HepG2 (cell line): ENCODE data around the gene INSR. TPM values are rescaled to one million over a fixed set of nuclear protein-coding genes. Genes with fewer than 3 reads are reported as not detected.

Experiments used
- AGO2 ChIP-seq: fragments of 200-400 bp; formaldehyde crosslinking; optimal IDR thresholded peaks from 2 replicates; pipeline ENCODE3; 2017; ENCODE audit warnings: mild to moderate bottlenecking, low read depth, low read length, moderate library complexity
- HMG20A ChIP-seq: IDR thresholded peaks from 2 replicates; pipeline ENCODE4 v1.6.1; 2016; ENCODE audit warnings: borderline replicate concordance
- PHF8 ChIP-seq: sonication (generic); formaldehyde crosslinking; IDR thresholded peaks from 2 replicates; pipeline ENCODE4 v1.5.0; 2020; ENCODE audit warnings: missing genetic modification reagents
- RBFOX2 ChIP-seq: fragments of 200-400 bp; formaldehyde crosslinking; IDR thresholded peaks from 2 replicates; pipeline ENCODE4 v1.6.1; 2017; ENCODE audit warnings: low read depth, mild to moderate bottlenecking, low read length
- RFX5 ChIP-seq: IDR thresholded peaks from 2 replicates; pipeline ENCODE4 v1.6.1; 2011; ENCODE audit warnings: low read depth, low read length, improper control_type of control experiment
- SMAD1 ChIP-seq: sonication (generic); formaldehyde crosslinking; IDR thresholded peaks from 2 replicates; pipeline ENCODE4 v1.4.0; 2020; ENCODE audit warnings: missing genetic modification reagents, low read depth, mild to moderate bottlenecking, borderline replicate concordance
- U2AF2 ChIP-seq: fragments of 200-400 bp; formaldehyde crosslinking; IDR thresholded peaks from 2 replicates; pipeline ENCODE4 v1.6.1; 2017; ENCODE audit warnings: low read depth, mild to moderate bottlenecking, low read length
- ZBTB7A ChIP-seq: sonication (generic); formaldehyde crosslinking; IDR thresholded peaks from 2 replicates; pipeline ENCODE4 v1.8.0; 2022; ENCODE audit warnings: mild to moderate bottlenecking, missing genetic modification reagents
- ZFP90 ChIP-seq: sonication (generic); formaldehyde crosslinking; IDR thresholded peaks from 2 replicates; pipeline ENCODE4 v1.8.0; 2022; ENCODE audit warnings: missing genetic modification reagents, mild to moderate bottlenecking, inconsistent platforms, borderline replicate concordance
- ZMYM4 ChIP-seq: sonication (generic); formaldehyde crosslinking; IDR thresholded peaks from 2 replicates; pipeline ENCODE4 v1.8.1; 2023; ENCODE audit warnings: mild to moderate bottlenecking, missing genetic modification reagents
- ZNF326 ChIP-seq: sonication (generic); formaldehyde crosslinking; IDR thresholded peaks from 2 replicates; pipeline ENCODE4 v1.4.0; 2020; ENCODE audit warnings: missing genetic modification reagents, borderline replicate concordance
- ZNF589 ChIP-seq: sonication (generic); formaldehyde crosslinking; conservative IDR thresholded peaks from 2 replicates; pipeline ENCODE4 v1.8.0; 2022; ENCODE audit warnings: mild to moderate bottlenecking, moderate library complexity, missing genetic modification reagents
- ZNF772 ChIP-seq: sonication (generic); formaldehyde crosslinking; IDR thresholded peaks from 2 replicates; pipeline ENCODE4 v1.5.0; 2020; ENCODE audit warnings: mild to moderate bottlenecking, missing genetic modification reagents
- ZNF790 ChIP-seq: sonication (generic); formaldehyde crosslinking; IDR thresholded peaks from 2 replicates; pipeline ENCODE4 v1.8.0; 2022; ENCODE audit warnings: missing genetic modification reagents, mild to moderate bottlenecking, borderline replicate concordance
- ZSCAN25 ChIP-seq: sonication (generic); formaldehyde crosslinking; IDR thresholded peaks from 2 replicates; pipeline ENCODE4 v1.8.0; 2022; ENCODE audit warnings: mild to moderate bottlenecking, missing genetic modification reagents
- polyA plus RNA-seq, 8 experiments: library from polyadenylated mRNA; depleted of rRNA in 3 of 8; stranded (reverse) in 7 of 8; unstranded in 1 of 8; fragments of >200 nt; fragmentation: Illumina TruSeq in 4 of 8; extraction: Trizol in 4 of 8; gene quantifications; 2 replicates each; pipeline versions ENCODE4 v1.2.1 to v1.2.3, GENCODE V29; 2011 to 2016; ENCODE audit warnings: low read depth in 4 of 8, missing spikeins in 1 of 8, mixed read lengths in 1 of 8; ENCODE audit not compliant: insufficient read depth in 1 of 8
- total RNA-seq, 5 experiments: library from RNA; depleted of rRNA; stranded (reverse); fragments of >200 nt; fragmentation: Illumina TruSeq; extraction: Trizol; gene quantifications; 2 replicates each; pipeline ENCODE4 v1.2.3, GENCODE V29; 2016; ENCODE audit warnings: low read depth in 1 of 5
- TF ChIP-seq, protein P1 (sequence below): sonication (generic); formaldehyde crosslinking; IDR thresholded peaks from 2 replicates; pipeline ENCODE4 v1.5.1; 2020; ENCODE audit warnings: mild to moderate bottlenecking, missing genetic modification reagents, moderate library complexity
- TF ChIP-seq, protein P2 (sequence below): fragments of 450-650 bp; IDR thresholded peaks from 2 replicates; pipeline ENCODE4 v1.6.1; 2017; ENCODE audit warnings: mild to moderate bottlenecking

The INSR gene
- total and polyA plus RNA-seq, 2 of the 13 experiments (the other 11 are each of a cell fraction or from before 2014, with no cell fraction given), result 24.2 to 29.8 TPM

DNA sequence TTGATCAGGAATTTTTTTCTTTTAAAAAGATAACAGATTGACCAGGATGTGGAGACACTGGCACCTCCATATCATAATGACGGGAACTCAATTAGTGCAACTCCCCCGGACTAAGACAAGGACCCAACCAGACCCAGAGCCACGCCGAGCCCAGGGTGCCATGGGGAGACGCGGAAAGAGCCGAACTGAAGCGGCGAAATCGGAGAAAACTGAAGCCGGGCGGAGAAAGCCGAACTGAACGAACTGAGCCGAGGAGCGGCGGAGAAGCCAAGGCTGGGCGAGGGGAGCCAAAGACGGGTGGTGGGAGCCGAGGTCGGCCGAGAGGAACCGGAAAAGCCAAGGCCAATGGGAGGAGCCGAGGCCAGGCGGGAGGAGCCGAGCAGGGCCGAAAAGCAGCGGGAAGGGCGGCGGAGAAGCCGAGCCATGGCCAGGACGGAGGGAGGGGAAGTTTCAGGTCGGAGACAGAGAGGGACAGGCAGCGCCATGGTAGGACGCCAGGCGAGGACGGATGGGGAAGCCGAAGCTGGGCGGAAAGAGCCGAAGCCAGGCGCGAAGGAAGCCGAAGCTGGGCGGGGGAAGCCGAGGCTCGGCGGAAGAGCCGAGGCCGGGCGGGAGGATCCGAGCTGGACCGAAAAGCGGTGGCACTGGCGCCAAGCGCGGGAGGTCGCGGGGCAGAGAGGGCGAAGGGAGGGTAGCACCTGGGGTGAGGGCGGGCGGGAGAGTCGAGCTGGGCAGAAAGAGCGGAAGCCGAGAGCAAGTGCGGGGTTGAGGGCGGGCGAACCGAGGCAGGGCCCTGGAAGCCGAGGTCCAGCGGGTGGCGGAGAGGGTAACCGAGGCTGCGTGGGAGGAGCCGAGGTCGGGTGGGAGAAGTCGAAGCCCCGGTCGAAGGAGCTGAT, 195.3 kb downstream of the INSR start (continued):
- TF ChIP-seq ZSCAN25 (CRISPR knock-in tag), result 0 out of 2 replicates have a peak, but pooled peaks have one; percentile 31
- 0 out of 2 replicates have a peak, but pooled peaks have one; percentile 31 for TF ChIP-seq ZBTB7A
- TF ChIP-seq ZFP90, result 0 out of 2 replicates have a peak, but pooled peaks have one; percentile 16
- peak; percentile 18; the same call in 1 of the 2 replicates for TF ChIP-seq ZNF790 (CRISPR knock-in tag)
- no peak for TF ChIP-seq ZNF326 (CRISPR knock-in tag)
- TF ChIP-seq RFX5, result no peak
- TF ChIP-seq ZNF772 (CRISPR knock-in tag), result no peak
- peak; percentile 80 for TF ChIP-seq PHF8 (CRISPR knock-in tag)
- TF ChIP-seq, protein P1, sequence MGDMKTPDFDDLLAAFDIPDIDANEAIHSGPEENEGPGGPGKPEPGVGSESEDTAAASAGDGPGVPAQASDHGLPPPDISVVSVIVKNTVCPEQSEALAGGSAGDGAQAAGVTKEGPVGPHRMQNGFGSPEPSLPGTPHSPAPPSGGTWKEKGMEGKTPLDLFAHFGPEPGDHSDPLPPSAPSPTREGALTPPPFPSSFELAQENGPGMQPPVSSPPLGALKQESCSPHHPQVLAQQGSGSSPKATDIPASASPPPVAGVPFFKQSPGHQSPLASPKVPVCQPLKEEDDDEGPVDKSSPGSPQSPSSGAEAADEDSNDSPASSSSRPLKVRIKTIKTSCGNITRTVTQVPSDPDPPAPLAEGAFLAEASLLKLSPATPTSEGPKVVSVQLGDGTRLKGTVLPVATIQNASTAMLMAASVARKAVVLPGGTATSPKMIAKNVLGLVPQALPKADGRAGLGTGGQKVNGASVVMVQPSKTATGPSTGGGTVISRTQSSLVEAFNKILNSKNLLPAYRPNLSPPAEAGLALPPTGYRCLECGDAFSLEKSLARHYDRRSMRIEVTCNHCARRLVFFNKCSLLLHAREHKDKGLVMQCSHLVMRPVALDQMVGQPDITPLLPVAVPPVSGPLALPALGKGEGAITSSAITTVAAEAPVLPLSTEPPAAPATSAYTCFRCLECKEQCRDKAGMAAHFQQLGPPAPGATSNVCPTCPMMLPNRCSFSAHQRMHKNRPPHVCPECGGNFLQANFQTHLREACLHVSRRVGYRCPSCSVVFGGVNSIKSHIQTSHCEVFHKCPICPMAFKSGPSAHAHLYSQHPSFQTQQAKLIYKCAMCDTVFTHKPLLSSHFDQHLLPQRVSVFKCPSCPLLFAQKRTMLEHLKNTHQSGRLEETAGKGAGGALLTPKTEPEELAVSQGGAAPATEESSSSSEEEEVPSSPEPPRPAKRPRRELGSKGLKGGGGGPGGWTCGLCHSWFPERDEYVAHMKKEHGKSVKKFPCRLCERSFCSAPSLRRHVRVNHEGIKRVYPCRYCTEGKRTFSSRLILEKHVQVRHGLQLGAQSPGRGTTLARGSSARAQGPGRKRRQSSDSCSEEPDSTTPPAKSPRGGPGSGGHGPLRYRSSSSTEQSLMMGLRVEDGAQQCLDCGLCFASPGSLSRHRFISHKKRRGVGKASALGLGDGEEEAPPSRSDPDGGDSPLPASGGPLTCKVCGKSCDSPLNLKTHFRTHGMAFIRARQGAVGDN (CRISPR knock-in tag), result peak; percentile 89
- TF ChIP-seq ZMYM4 (CRISPR knock-in tag), result 0 out of 2 replicates have a peak, but pooled peaks have one; percentile 22
- TF ChIP-seq AGO2, result peak; percentile 76
- no peak for TF ChIP-seq SMAD1
- 0 out of 2 replicates have a peak, but pooled peaks have one; percentile 65 for TF ChIP-seq ZNF589 (CRISPR knock-in tag)
- TF ChIP-seq U2AF2, result no peak
- peak; percentile 94 for TF ChIP-seq RBFOX2
- TF ChIP-seq HMG20A (CRISPR knock-in tag), result no peak; the same call in 1 of the 2 replicates
- TF ChIP-seq, protein P2, sequence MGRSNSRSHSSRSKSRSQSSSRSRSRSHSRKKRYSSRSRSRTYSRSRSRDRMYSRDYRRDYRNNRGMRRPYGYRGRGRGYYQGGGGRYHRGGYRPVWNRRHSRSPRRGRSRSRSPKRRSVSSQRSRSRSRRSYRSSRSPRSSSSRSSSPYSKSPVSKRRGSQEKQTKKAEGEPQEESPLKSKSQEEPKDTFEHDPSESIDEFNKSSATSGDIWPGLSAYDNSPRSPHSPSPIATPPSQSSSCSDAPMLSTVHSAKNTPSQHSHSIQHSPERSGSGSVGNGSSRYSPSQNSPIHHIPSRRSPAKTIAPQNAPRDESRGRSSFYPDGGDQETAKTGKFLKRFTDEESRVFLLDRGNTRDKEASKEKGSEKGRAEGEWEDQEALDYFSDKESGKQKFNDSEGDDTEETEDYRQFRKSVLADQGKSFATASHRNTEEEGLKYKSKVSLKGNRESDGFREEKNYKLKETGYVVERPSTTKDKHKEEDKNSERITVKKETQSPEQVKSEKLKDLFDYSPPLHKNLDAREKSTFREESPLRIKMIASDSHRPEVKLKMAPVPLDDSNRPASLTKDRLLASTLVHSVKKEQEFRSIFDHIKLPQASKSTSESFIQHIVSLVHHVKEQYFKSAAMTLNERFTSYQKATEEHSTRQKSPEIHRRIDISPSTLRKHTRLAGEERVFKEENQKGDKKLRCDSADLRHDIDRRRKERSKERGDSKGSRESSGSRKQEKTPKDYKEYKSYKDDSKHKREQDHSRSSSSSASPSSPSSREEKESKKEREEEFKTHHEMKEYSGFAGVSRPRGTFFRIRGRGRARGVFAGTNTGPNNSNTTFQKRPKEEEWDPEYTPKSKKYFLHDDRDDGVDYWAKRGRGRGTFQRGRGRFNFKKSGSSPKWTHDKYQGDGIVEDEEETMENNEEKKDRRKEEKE, result no peak
